Fibroblast of lung (primary cell): ENCODE measurements around the gene KCNQ2. TPM values are rescaled to one million over a fixed set of nuclear protein-coding genes. Genes with fewer than 3 reads are reported as not detected.
"Not testable (repeated sequence)": the region's sequence is repeated elsewhere in the genome, so short reads cannot be mapped to it uniquely, and the experiment has no call there.

Experiments
- DNase-seq, 2 donors: peaks; one replicate each; pipeline versions ENCODE4 v3.0.0 to v3.0.0-alpha.2; 2010; ENCODE audit warnings: low read depth in 2 of 2
- H2AFZ ChIP-seq: 2 replicates; pipeline ENCODE4 v1.5.1; 2012; ENCODE audit warnings: low read length, control low read depth, inconsistent platforms
- H3K27ac ChIP-seq: 2 replicates; pipeline ENCODE4 v1.5.1; 2011; ENCODE audit warnings: low read length, control low read depth; ENCODE audit not compliant: insufficient read depth
- H3K27me3 ChIP-seq: 2 replicates; pipeline ENCODE4 v1.5.1; 2011; ENCODE audit warnings: mild to moderate bottlenecking, low read length; ENCODE audit not compliant: control insufficient read depth, insufficient read depth
- H3K36me3 ChIP-seq: 2 replicates; pipeline ENCODE4 v1.5.1; 2011; ENCODE audit warnings: low read length; ENCODE audit not compliant: control insufficient read depth, insufficient read depth
- H3K4me1 ChIP-seq: 2 replicates; pipeline ENCODE4 v1.5.1; 2011; ENCODE audit warnings: low read length; ENCODE audit not compliant: control insufficient read depth, insufficient read depth; ENCODE audit errors: extremely low read depth
- H3K4me2 ChIP-seq: 2 replicates; pipeline ENCODE4 v1.5.1; 2011; ENCODE audit warnings: low read length, control low read depth; ENCODE audit not compliant: insufficient read depth; ENCODE audit errors: extremely low read depth
- H3K4me3 ChIP-seq, 4 experiments: fragments of 200-600 bp in 1 of 4; sonication (generic) in 1 of 4; replicated peaks in 1 of 4; 2 replicates each; pipeline ENCODE4 v1.5.1; 2011 to 2016; ENCODE audit warnings: low read length in 4 of 4, low read depth in 3 of 4, mild to moderate bottlenecking in 3 of 4, control low read depth in 2 of 4, inconsistent platforms in 1 of 4, mixed read lengths in 1 of 4; ENCODE audit not compliant: insufficient read depth in 1 of 4; ENCODE audit errors: control extremely low read depth in 1 of 4
- H3K79me2 ChIP-seq: 2 replicates; pipeline ENCODE4 v1.5.1; 2012; ENCODE audit warnings: mild to moderate bottlenecking, low read length, inconsistent platforms; ENCODE audit not compliant: control insufficient read depth, insufficient read depth
- H3K9ac ChIP-seq: 2 replicates; pipeline ENCODE4 v1.5.1; 2011; ENCODE audit warnings: mild to moderate bottlenecking, low read length, control low read depth; ENCODE audit not compliant: insufficient read depth
- H3K9me3 ChIP-seq: 2 replicates; pipeline ENCODE4 v1.5.1; 2012; ENCODE audit warnings: low read depth, low read length; ENCODE audit not compliant: control insufficient read depth, insufficient read depth
- H4K20me1 ChIP-seq: 2 replicates; pipeline ENCODE4 v1.5.1; 2011; ENCODE audit warnings: low read length; ENCODE audit not compliant: control insufficient read depth, insufficient read depth; ENCODE audit errors: extremely low read depth
- EZH2 ChIP-seq: IDR thresholded peaks from 2 replicates; pipeline ENCODE4 v1.5.1; 2012; ENCODE audit warnings: low read length, control low read depth, mild to moderate bottlenecking; ENCODE audit errors: missing control alignments
- polyA plus RNA-seq, 2 donors: library from polyadenylated mRNA; depleted of rRNA in 1 of 2; stranded (reverse) in 1 of 2; unstranded in 1 of 2; fragments of >200 nt; gene quantifications; 2 replicates each; pipeline ENCODE4 v1.2.1, GENCODE V29; 2011 to 2012; ENCODE audit warnings: missing spikeins in 1 of 2
- total RNA-seq: library from RNA; depleted of rRNA; stranded (reverse); fragments of >200 nt; gene quantifications from 2 replicates; pipeline ENCODE4 v1.2.1, GENCODE V29; 2014
- TF ChIP-seq, protein P1 (sequence below), 2 donors: IDR thresholded peaks in 1 of 2; conservative IDR thresholded peaks in 1 of 2; 1 replicate in 1 of 2; 2 replicates in 1 of 2; pipeline ENCODE4 v1.5.1; 2011 to 2012; ENCODE audit warnings: low read length in 2 of 2, control low read depth in 1 of 2, inconsistent platforms in 1 of 2, low read depth in 1 of 2, mild to moderate bottlenecking in 1 of 2

Gene KCNQ2
- total and polyA plus RNA-seq, 2 donors (not counting 1 experiment from before 2014, with no cell fraction given), result not detected

DNA sequence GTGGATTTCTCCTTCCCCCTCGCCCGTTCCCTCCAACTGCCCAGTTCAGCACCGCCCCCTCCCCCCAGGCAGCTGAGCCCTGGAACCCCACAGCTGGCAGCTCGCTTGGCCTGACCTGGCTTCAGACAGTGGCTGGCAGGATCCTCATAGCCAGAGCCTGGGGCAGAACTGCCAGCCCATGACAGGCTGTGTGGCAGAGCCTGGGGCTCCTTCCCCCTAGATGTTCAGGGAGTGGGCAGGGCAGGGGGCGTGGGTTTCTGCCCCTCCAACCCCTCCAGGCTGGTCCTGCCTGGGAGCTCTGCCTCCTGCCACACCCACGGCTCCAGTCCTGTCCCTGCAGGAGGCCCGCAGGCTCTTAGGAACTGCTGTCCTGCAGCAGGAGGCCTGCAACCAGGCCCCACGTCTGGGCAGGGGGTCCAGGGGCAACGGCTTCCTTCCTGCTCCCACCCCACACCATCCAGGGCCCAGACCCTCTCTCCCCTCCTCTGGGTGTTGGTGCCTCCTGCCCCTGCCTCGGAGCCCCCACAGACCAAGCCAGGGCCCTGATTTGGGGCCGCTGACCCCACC is 9.6 kb upstream of the KCNQ2 start:
- TF ChIP-seq, protein P1, sequence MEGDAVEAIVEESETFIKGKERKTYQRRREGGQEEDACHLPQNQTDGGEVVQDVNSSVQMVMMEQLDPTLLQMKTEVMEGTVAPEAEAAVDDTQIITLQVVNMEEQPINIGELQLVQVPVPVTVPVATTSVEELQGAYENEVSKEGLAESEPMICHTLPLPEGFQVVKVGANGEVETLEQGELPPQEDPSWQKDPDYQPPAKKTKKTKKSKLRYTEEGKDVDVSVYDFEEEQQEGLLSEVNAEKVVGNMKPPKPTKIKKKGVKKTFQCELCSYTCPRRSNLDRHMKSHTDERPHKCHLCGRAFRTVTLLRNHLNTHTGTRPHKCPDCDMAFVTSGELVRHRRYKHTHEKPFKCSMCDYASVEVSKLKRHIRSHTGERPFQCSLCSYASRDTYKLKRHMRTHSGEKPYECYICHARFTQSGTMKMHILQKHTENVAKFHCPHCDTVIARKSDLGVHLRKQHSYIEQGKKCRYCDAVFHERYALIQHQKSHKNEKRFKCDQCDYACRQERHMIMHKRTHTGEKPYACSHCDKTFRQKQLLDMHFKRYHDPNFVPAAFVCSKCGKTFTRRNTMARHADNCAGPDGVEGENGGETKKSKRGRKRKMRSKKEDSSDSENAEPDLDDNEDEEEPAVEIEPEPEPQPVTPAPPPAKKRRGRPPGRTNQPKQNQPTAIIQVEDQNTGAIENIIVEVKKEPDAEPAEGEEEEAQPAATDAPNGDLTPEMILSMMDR (conservative IDR thresholded peaks at IDR 0.05 in 1 of 2, IDR thresholded peaks at IDR 0.05 in 1 of 2; ENCODE audit: low read depth in 1 of 2, low read length in 2 of 2), result no peak
- TF ChIP-seq EZH2, result no peak
- Histone ChIP-seq H3K9me3 (no peaks in the 10 kb centered on the region), H3K79me2 (no peaks in the 10 kb centered on the region), H3K27me3 (no peaks in the 10 kb centered on the region), H3K9ac (no peak overlapping the region), H2AFZ (no peak overlapping the region), H3K4me2 (no peak overlapping the region), H3K27ac (no peak overlapping the region), H4K20me1 (no peaks in the 10 kb centered on the region), H3K36me3 (no peaks in the 10 kb centered on the region), H3K4me3 (no peak overlapping the region), H3K4me1 (no peaks in the 10 kb centered on the region)
- DNase-seq, result no peak

- Histone ChIP-seq H3K79me2 (no peaks in the 10 kb centered on the region), H3K27me3 (no peaks in the 10 kb centered on the region), H4K20me1 (no peaks in the 10 kb centered on the region), H3K4me1 (no peaks in the 10 kb centered on the region), H3K9ac (no peak overlapping the region), H3K9me3 (no peaks in the 10 kb centered on the region), H3K36me3 (no peaks in the 10 kb centered on the region), H3K27ac (no peak overlapping the region), H2AFZ (no peak overlapping the region), H3K4me2 (no peak overlapping the region), H3K4me3 (no peak overlapping the region)
- TF ChIP-seq, protein P1 (conservative IDR thresholded peaks at IDR 0.05 in 1 of 2, IDR thresholded peaks at IDR 0.05 in 1 of 2; ENCODE audit: low read depth in 1 of 2, low read length in 2 of 2), result no peak
- TF ChIP-seq EZH2, result no peak
- DNase-seq, result no peak
Observed at GRCh38 chr20:63481503-63481902, 9.0 kb upstream of the KCNQ2 start.

- H2AFZ ChIP-seq, H3K9me3 ChIP-seq, H3K9ac ChIP-seq, H3K4me1 ChIP-seq, H3K36me3 ChIP-seq, H3K4me2 ChIP-seq, H4K20me1 ChIP-seq, DNase-seq, H3K27me3 ChIP-seq, H3K27ac ChIP-seq, H3K79me2 ChIP-seq, H3K4me3 ChIP-seq: not testable (repeated sequence)
Observed at GRCh38 chr20:63479695-63480419, 7.4 kb upstream of the KCNQ2 start.
